GM19238 (cell line): Measurements from ENCODE around the gene NFYA.
"Not testable (repeated sequence)": the region's sequence is repeated elsewhere in the genome, so short reads cannot be mapped to it uniquely, and the experiment has no call there.

Experiments used
- DNase-seq: peaks from one replicate; pipeline ENCODE4 v3.0.0; 2011; ENCODE audit warnings: low spot score; ENCODE audit not compliant: insufficient read length

Gene NFYA

GRCh38 chr6:41115027-41115426 is 42.3 kb downstream of the NFYA start:
- DNase-seq: not testable (repeated sequence)

- no peak for DNase-seq
These were observed 46.7 kb downstream of the NFYA start for GRCh38 chr6:41119508-41119907.

- DNase-seq: no peak
These were observed 47.3 kb downstream of the NFYA start for GRCh38 chr6:41120058-41120457.

- no peak for DNase-seq
These were observed 49.6 kb downstream of the NFYA start for GRCh38 chr6:41122373-41122772.

GRCh38 chr6:41122918-41123317 is 50.1 kb downstream of the NFYA start:
- no peak for DNase-seq

- DNase-seq: no peak
These were observed 52.5 kb downstream of the NFYA start for GRCh38 chr6:41125282-41125681.

GRCh38 chr6:41132254-41132653 is 59.5 kb downstream of the NFYA start:
- DNase-seq: no peak

GRCh38 chr6:41135062-41135832 is 62.5 kb downstream of the NFYA start:
- no peak for DNase-seq

- no peak for DNase-seq
These were observed 64.1 kb downstream of the NFYA start for GRCh38 chr6:41136911-41137310.

- DNase-seq: no peak
These were observed 75.1 kb downstream of the NFYA start for GRCh38 chr6:41147917-41148316.
